Measurements from ENCODE around the gene BLTP1.
A peak's percentile ranks its signal among the peaks of the same experiment; 100 is the strongest.

Gene BLTP1

DNA sequence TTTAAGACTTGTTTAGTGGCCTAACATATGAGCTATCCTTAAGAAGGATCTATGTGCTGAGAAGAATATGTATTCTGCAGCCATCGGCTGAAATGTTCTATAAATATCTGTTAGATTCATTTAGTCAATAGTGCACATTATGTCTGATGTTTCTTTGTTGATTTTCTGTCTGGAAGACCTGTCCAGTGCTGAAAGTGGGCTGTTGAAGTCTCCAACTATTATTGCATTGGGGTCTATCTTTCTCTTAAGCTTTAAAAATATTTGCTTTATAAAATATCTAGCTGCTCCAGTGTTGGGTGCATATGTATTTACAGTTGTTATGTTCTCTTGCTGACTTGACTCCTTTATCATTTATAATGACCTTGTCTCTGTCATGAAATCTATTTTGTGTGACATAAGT is 9.4 kb upstream of the BLTP1 start:
- H3K4me3 ChIP-seq (ENCODE audit: low read length) = no peak overlapping the region
- no peaks in the 10 kb centered on the region for H3K36me3 ChIP-seq (ENCODE audit: insufficient read depth, low read length)
- no peaks in the 10 kb centered on the region for H3K27me3 ChIP-seq (ENCODE audit: insufficient read depth, low read length)
- no peaks in the 10 kb centered on the region for H3K9me3 ChIP-seq (ENCODE audit: low read length)
- H3K4me1 ChIP-seq (ENCODE audit: insufficient read depth, low read length) = no peaks in the 10 kb centered on the region
- H2AFZ ChIP-seq (ENCODE audit: low read depth, low read length) = no peak overlapping the region

GRCh38 chr4:122146652-122147051 is 5.5 kb upstream of the BLTP1 start:
- H3K4me1 ChIP-seq (ENCODE audit: insufficient read depth, low read length) = no peaks in the 10 kb centered on the region
- H3K9me3 ChIP-seq (ENCODE audit: low read length) = no peaks in the 10 kb centered on the region
- no peaks in the 10 kb centered on the region for H3K27me3 ChIP-seq (ENCODE audit: insufficient read depth, low read length)
- no peak overlapping the region for H3K4me3 ChIP-seq (ENCODE audit: low read length)
- H3K36me3 ChIP-seq (ENCODE audit: insufficient read depth, low read length) = no peaks in the 10 kb centered on the region
- H2AFZ ChIP-seq (ENCODE audit: low read depth, low read length) = no peak overlapping the region

DNA sequence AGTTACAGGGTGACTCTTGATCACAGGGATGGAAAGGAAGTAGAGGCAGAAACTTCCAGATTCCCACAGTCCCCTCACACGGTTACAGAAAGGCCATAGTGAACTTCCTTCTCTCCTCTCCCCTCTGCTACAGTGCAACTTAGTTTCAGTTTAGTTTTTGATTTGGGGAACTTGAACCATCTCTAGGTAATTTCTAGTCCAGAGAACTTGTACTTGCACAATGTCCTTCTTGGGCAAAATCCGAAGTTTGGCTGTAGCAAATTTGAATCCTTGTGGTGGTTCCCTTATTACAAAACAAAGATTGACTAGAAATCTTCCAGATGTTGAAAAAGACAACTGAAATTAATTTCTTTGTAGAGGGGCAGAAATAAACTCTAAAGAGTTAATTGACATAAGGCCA is 1.2 kb upstream of the BLTP1 start:
- Histone ChIP-seq H3K36me3 (ENCODE audit: insufficient read depth, low read length) (peaks cover 7% of the 10 kb centered on the region), H3K9me3 (ENCODE audit: low read length) (no peaks in the 10 kb centered on the region), H2AFZ (ENCODE audit: low read depth, low read length) (peak overlapping the region; percentile 84), H3K4me1 (ENCODE audit: insufficient read depth, low read length) (peaks cover 7% of the 10 kb centered on the region), H3K27me3 (ENCODE audit: insufficient read depth, low read length) (no peaks in the 10 kb centered on the region), H3K4me3 (ENCODE audit: low read length) (no peak overlapping the region)

DNA sequence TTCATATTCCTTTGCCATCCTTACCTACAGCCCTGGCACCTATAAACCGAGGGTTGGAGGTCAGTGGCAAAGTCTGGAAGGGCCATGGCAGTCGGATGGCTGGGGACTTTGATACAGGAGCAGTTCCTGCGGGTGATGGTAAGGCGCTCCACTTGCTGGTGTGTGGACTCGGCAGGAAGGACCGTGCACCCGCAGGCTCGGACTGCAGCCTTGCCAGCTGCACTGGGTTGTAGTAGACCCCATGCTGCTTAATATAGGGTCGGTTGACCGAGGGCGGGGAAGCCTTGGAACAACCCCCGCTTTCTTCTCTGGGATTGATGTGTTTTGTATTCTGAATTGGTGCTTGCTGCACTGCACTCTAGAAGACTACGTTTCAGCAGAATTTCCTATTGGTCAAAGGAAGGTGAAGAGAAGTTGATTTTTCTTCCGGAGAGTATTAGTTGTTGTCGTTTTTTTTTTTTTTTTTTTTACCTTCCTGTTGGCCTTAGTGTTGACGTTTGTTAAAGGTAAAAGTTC is 638 bp downstream of the BLTP1 start:
- Histone ChIP-seq H3K36me3 (ENCODE audit: insufficient read depth, low read length) (peaks cover 13% of the 10 kb centered on the region), H3K4me1 (ENCODE audit: insufficient read depth, low read length) (peaks cover 7% of the 10 kb centered on the region), H2AFZ (ENCODE audit: low read depth, low read length) (peak overlapping the region; percentile 84), H3K9me3 (ENCODE audit: low read length) (no peaks in the 10 kb centered on the region), H3K27me3 (ENCODE audit: insufficient read depth, low read length) (no peaks in the 10 kb centered on the region), H3K4me3 (ENCODE audit: low read length) (peak overlapping the region; percentile 78)

DNA sequence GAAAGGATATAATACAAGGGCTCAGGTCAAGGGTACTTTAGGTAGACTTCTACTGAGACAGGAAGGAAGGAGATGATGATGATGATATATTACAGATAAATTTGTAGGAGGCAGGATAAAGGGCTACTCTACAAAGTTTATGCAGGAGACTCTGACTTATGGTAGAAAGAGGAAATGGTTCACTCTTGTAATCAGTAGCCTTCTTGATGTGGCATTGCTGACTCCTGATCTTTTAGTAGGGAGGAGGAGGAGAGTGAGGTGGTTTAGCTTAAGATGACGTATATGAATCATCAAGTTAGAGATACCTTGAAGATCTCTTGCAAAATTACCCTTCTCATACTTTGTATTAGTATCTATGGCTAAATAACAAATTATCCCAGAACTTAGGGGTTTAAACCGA is 4.7 kb downstream of the BLTP1 start:
- Histone ChIP-seq H2AFZ (ENCODE audit: low read depth, low read length) (no peak overlapping the region), H3K9me3 (ENCODE audit: low read length) (no peaks in the 10 kb centered on the region), H3K27me3 (ENCODE audit: insufficient read depth, low read length) (no peaks in the 10 kb centered on the region), H3K36me3 (ENCODE audit: insufficient read depth, low read length) (peaks cover 13% of the 10 kb centered on the region), H3K4me1 (ENCODE audit: insufficient read depth, low read length) (peaks cover 7% of the 10 kb centered on the region), H3K4me3 (ENCODE audit: low read length) (no peak overlapping the region)

- Histone ChIP-seq H3K4me3 (ENCODE audit: low read length) (no peak overlapping the region), H2AFZ (ENCODE audit: low read depth, low read length) (no peak overlapping the region), H3K9me3 (ENCODE audit: low read length) (no peaks in the 10 kb centered on the region), H3K27me3 (ENCODE audit: insufficient read depth, low read length) (no peaks in the 10 kb centered on the region), H3K4me1 (ENCODE audit: insufficient read depth, low read length) (no peaks in the 10 kb centered on the region), H3K36me3 (ENCODE audit: insufficient read depth, low read length) (no peaks in the 10 kb centered on the region)
These were observed 11.2 kb downstream of the BLTP1 start for GRCh38 chr4:122163301-122163700.

DNA sequence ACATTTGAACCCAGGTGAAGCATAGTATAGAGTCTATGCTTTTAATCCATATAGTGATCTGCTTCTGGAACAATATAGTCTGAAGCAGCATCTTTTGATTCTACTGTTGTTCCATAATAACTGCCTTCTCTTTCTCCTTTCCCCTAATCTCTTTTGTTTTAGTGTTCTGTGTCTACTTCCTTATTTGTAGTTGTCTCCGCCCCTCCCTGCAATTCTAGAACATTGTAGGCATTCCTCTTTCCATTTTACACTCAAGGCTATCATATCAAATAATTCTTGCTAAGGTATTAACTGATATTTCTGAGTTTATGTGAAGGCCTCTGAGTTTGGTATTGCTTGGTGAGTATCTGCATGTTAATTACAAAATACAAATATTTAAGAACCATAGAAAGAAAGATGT is 11.6 kb downstream of the BLTP1 start:
- H3K36me3 ChIP-seq (ENCODE audit: insufficient read depth, low read length) = no peaks in the 10 kb centered on the region
- no peaks in the 10 kb centered on the region for H3K27me3 ChIP-seq (ENCODE audit: insufficient read depth, low read length)
- H3K9me3 ChIP-seq (ENCODE audit: low read length) = no peaks in the 10 kb centered on the region
- H2AFZ ChIP-seq (ENCODE audit: low read depth, low read length) = no peak overlapping the region
- H3K4me1 ChIP-seq (ENCODE audit: insufficient read depth, low read length) = no peaks in the 10 kb centered on the region
- H3K4me3 ChIP-seq (ENCODE audit: low read length) = no peak overlapping the region

- Histone ChIP-seq H3K4me3 (ENCODE audit: low read length) (no peak overlapping the region), H3K27me3 (ENCODE audit: insufficient read depth, low read length) (no peaks in the 10 kb centered on the region), H3K4me1 (ENCODE audit: insufficient read depth, low read length) (no peaks in the 10 kb centered on the region), H3K36me3 (ENCODE audit: insufficient read depth, low read length) (no peaks in the 10 kb centered on the region), H3K9me3 (ENCODE audit: low read length) (no peaks in the 10 kb centered on the region), H2AFZ (ENCODE audit: low read depth, low read length) (no peak overlapping the region)
These were observed 15.2 kb downstream of the BLTP1 start for GRCh38 chr4:122167369-122167768.

DNA sequence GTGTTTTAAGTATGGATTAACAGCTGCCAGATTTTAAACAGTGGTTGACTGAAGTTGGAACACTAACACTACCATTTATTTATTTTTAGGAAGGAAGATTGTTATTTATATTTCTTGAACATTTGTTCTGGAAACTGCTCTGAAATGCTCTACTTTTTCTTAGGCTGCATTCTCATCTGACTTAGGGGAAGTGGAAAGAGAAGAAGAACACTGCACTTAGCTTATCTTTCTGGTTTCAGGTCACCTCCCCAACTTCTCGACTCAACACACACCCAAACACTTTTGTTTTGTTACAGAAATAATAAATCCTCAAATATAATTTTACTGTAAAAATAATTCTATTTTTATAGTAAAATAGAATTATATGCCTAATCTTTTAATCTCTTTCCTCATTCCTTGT is 18.6 kb downstream of the BLTP1 start:
- Histone ChIP-seq H3K4me1 (ENCODE audit: insufficient read depth, low read length) (no peaks in the 10 kb centered on the region), H3K9me3 (ENCODE audit: low read length) (no peaks in the 10 kb centered on the region), H3K4me3 (ENCODE audit: low read length) (no peak overlapping the region), H3K36me3 (ENCODE audit: insufficient read depth, low read length) (no peaks in the 10 kb centered on the region), H2AFZ (ENCODE audit: low read depth, low read length) (no peak overlapping the region), H3K27me3 (ENCODE audit: insufficient read depth, low read length) (no peaks in the 10 kb centered on the region)

GRCh38 chr4:122171323-122171722 is 19.2 kb downstream of the BLTP1 start:
- no peak overlapping the region for H3K4me3 ChIP-seq (ENCODE audit: low read length)

DNA sequence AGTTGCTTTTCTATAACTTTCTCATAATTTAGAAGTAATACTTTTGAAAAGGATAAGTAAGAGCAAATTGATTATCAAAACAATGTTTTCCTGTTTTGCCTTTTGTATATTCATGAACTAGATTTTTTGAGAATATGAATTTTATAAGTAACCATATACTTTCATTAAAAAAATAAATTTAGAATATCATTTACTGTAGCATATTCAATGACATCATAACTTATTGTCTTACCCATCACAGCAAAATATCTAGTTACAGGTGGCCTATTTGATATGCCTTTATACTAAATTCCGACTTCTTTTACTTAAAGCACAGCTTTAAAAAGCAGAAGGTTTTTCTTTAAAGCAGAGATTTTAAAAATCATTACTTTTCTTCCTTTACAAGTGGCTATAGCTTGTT is 20.1 kb downstream of the BLTP1 start:
- H3K36me3 ChIP-seq (ENCODE audit: insufficient read depth, low read length) = peaks cover 10% of the 10 kb centered on the region
- no peaks in the 10 kb centered on the region for H3K9me3 ChIP-seq (ENCODE audit: low read length)
- no peaks in the 10 kb centered on the region for H3K27me3 ChIP-seq (ENCODE audit: insufficient read depth, low read length)
- no peak overlapping the region for H3K4me3 ChIP-seq (ENCODE audit: low read length)
- H3K4me1 ChIP-seq (ENCODE audit: insufficient read depth, low read length) = no peaks in the 10 kb centered on the region
- no peak overlapping the region for H2AFZ ChIP-seq (ENCODE audit: low read depth, low read length)

More at GRCh38 chr4:122171323-122171722, 19.2 kb downstream of the BLTP1 start:
- H3K27me3 ChIP-seq (ENCODE audit: insufficient read depth, low read length) = no peaks in the 10 kb centered on the region
- peaks cover under 1% of the 10 kb centered on the region for H3K36me3 ChIP-seq (ENCODE audit: insufficient read depth, low read length)
- H3K9me3 ChIP-seq (ENCODE audit: low read length) = no peaks in the 10 kb centered on the region
- no peak overlapping the region for H2AFZ ChIP-seq (ENCODE audit: low read depth, low read length)
- H3K4me1 ChIP-seq (ENCODE audit: insufficient read depth, low read length) = no peaks in the 10 kb centered on the region

DNA sequence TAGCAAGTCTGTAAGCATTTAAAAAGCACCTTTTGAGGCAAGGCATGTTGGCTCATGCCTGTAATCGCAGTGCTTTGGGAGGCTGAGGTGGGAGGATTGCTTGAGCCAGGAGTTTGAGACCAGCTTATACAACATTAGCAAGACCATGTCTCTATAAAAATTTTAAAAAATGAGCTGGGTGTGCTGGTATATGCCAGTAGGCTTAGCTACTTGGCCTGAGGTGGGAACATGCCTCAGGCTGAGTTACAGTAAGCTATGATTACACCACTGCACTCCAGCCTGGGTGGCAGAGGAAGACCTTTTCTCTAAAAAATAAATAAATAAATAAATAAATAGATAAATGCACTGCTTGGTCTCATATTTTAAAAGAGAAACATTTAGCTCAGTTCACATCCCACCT is 26.8 kb downstream of the BLTP1 start:
- no peaks in the 10 kb centered on the region for H3K4me1 ChIP-seq (ENCODE audit: insufficient read depth, low read length)
- no peak overlapping the region for H3K4me3 ChIP-seq (ENCODE audit: low read length)
- no peaks in the 10 kb centered on the region for H3K9me3 ChIP-seq (ENCODE audit: low read length)
- H3K36me3 ChIP-seq (ENCODE audit: insufficient read depth, low read length) = peaks cover 44% of the 10 kb centered on the region
- H2AFZ ChIP-seq (ENCODE audit: low read depth, low read length) = no peak overlapping the region
- no peaks in the 10 kb centered on the region for H3K27me3 ChIP-seq (ENCODE audit: insufficient read depth, low read length)

GRCh38 chr4:122195718-122196117 is 43.6 kb downstream of the BLTP1 start:
- H3K4me3 ChIP-seq (ENCODE audit: low read length) = no peak overlapping the region
- H3K27me3 ChIP-seq (ENCODE audit: insufficient read depth, low read length) = no peaks in the 10 kb centered on the region
- H3K9me3 ChIP-seq (ENCODE audit: low read length) = no peaks in the 10 kb centered on the region
- H2AFZ ChIP-seq (ENCODE audit: low read depth, low read length) = no peak overlapping the region
- no peaks in the 10 kb centered on the region for H3K4me1 ChIP-seq (ENCODE audit: insufficient read depth, low read length)
- H3K36me3 ChIP-seq (ENCODE audit: insufficient read depth, low read length) = peaks cover 27% of the 10 kb centered on the region

Data from neuron (in vitro differentiated cells).